Measurements from ENCODE around the gene BHLHE41.
A peak's percentile ranks its signal among the peaks of the same experiment; 100 is the strongest.

BHLHE41 gene

GRCh38 chr12:26156201-26156871, 31.5 kb upstream of the BHLHE41 start:
- no peak overlapping the region for H3K27ac ChIP-seq (ENCODE audit: low read depth, low read length)
- H3K4me1 ChIP-seq (ENCODE audit: control insufficient read depth in 5 of 5, insufficient read depth in 5 of 5, low read length in 5 of 5) = peaks cover 0 to 6% (median 3%) of the 10 kb centered on the region in 5 donors
- H3K9ac ChIP-seq (ENCODE audit: low read length in 5 of 5) = no peak overlapping the region
- H3K9me3 ChIP-seq (ENCODE audit: control insufficient read depth in 5 of 5, low read length in 5 of 5) = no peaks in the 10 kb centered on the region
- no peaks in the 10 kb centered on the region for H3K36me3 ChIP-seq (ENCODE audit: control insufficient read depth in 5 of 5, insufficient read depth in 5 of 5, low read length in 5 of 5)
- H3K27me3 ChIP-seq (ENCODE audit: control insufficient read depth in 5 of 5, insufficient read depth in 4 of 5, low read length in 5 of 5) = no peaks in the 10 kb centered on the region
- H3K4me3 ChIP-seq (ENCODE audit: low read depth in 1 of 5, low read length in 5 of 5) = no peak overlapping the region

GRCh38 chr12:26153421-26154154, 28.8 kb upstream of the BHLHE41 start:
- peaks cover 0 to 16% (median 7%) of the 10 kb centered on the region in 5 donors for H3K4me1 ChIP-seq (ENCODE audit: control insufficient read depth in 5 of 5, insufficient read depth in 5 of 5, low read length in 5 of 5)
- H3K36me3 ChIP-seq (ENCODE audit: control insufficient read depth in 5 of 5, insufficient read depth in 5 of 5, low read length in 5 of 5) = no peaks in the 10 kb centered on the region
- no peak overlapping the region for H3K4me3 ChIP-seq (ENCODE audit: low read depth in 1 of 5, low read length in 5 of 5)
- no peak overlapping the region for H3K27ac ChIP-seq (ENCODE audit: low read depth, low read length)
- no peak overlapping the region for H3K9ac ChIP-seq (ENCODE audit: low read length in 5 of 5)
- H3K9me3 ChIP-seq (ENCODE audit: control insufficient read depth in 5 of 5, low read length in 5 of 5) = no peaks in the 10 kb centered on the region
- H3K27me3 ChIP-seq (ENCODE audit: control insufficient read depth in 5 of 5, insufficient read depth in 4 of 5, low read length in 5 of 5) = no peaks in the 10 kb centered on the region

- no peak overlapping the region for H3K27ac ChIP-seq (ENCODE audit: low read depth, low read length)
- peaks cover 0 to 16% (median 7%) of the 10 kb centered on the region in 5 donors for H3K4me1 ChIP-seq (ENCODE audit: control insufficient read depth in 5 of 5, insufficient read depth in 5 of 5, low read length in 5 of 5)
- no peaks in the 10 kb centered on the region for H3K9me3 ChIP-seq (ENCODE audit: control insufficient read depth in 5 of 5, low read length in 5 of 5)
- no peak overlapping the region for H3K9ac ChIP-seq (ENCODE audit: low read length in 5 of 5)
- no peak overlapping the region for H3K4me3 ChIP-seq (ENCODE audit: low read depth in 1 of 5, low read length in 5 of 5)
- no peaks in the 10 kb centered on the region for H3K27me3 ChIP-seq (ENCODE audit: control insufficient read depth in 5 of 5, insufficient read depth in 4 of 5, low read length in 5 of 5)
- H3K36me3 ChIP-seq (ENCODE audit: control insufficient read depth in 5 of 5, insufficient read depth in 5 of 5, low read length in 5 of 5) = no peaks in the 10 kb centered on the region
Observed at GRCh38 chr12:26152507-26153102, 27.8 kb upstream of the BHLHE41 start.

- peaks cover 0 to 16% (median 7%) of the 10 kb centered on the region in 5 donors for H3K4me1 ChIP-seq (ENCODE audit: control insufficient read depth in 5 of 5, insufficient read depth in 5 of 5, low read length in 5 of 5)
- no peaks in the 10 kb centered on the region for H3K36me3 ChIP-seq (ENCODE audit: control insufficient read depth in 5 of 5, insufficient read depth in 5 of 5, low read length in 5 of 5)
- peak overlapping the region; percentile 72 for H3K27ac ChIP-seq (ENCODE audit: low read depth, low read length)
- H3K9me3 ChIP-seq (ENCODE audit: control insufficient read depth in 5 of 5, low read length in 5 of 5) = no peaks in the 10 kb centered on the region
- no peak overlapping the region for H3K4me3 ChIP-seq (ENCODE audit: low read depth in 1 of 5, low read length in 5 of 5)
- H3K9ac ChIP-seq (ENCODE audit: low read length in 5 of 5) = peak overlapping the region in 2 of 5 donors; percentile 23 to 54
- no peaks in the 10 kb centered on the region for H3K27me3 ChIP-seq (ENCODE audit: control insufficient read depth in 5 of 5, insufficient read depth in 4 of 5, low read length in 5 of 5)
Observed at GRCh38 chr12:26150736-26151450, 26.1 kb upstream of the BHLHE41 start.

GRCh38 chr12:26149968-26150500, 25.2 kb upstream of the BHLHE41 start:
- Histone ChIP-seq H3K36me3 (ENCODE audit: control insufficient read depth in 5 of 5, insufficient read depth in 5 of 5, low read length in 5 of 5) (no peaks in the 10 kb centered on the region), H3K9me3 (ENCODE audit: control insufficient read depth in 5 of 5, low read length in 5 of 5) (no peaks in the 10 kb centered on the region), H3K9ac (ENCODE audit: low read length in 5 of 5) (no peak overlapping the region), H3K27me3 (ENCODE audit: control insufficient read depth in 5 of 5, insufficient read depth in 4 of 5, low read length in 5 of 5) (no peaks in the 10 kb centered on the region), H3K27ac (ENCODE audit: low read depth, low read length) (no peak overlapping the region), H3K4me1 (ENCODE audit: control insufficient read depth in 5 of 5, insufficient read depth in 5 of 5, low read length in 5 of 5) (peaks cover 0 to 16% (median 7%) of the 10 kb centered on the region in 5 donors), H3K4me3 (ENCODE audit: low read depth in 1 of 5, low read length in 5 of 5) (no peak overlapping the region)

- Histone ChIP-seq H3K27ac (ENCODE audit: low read depth, low read length) (no peak overlapping the region), H3K9me3 (ENCODE audit: control insufficient read depth in 5 of 5, low read length in 5 of 5) (no peaks in the 10 kb centered on the region), H3K9ac (ENCODE audit: low read length in 5 of 5) (no peak overlapping the region), H3K4me1 (ENCODE audit: control insufficient read depth in 5 of 5, insufficient read depth in 5 of 5, low read length in 5 of 5) (peaks cover 0 to 16% (median 7%) of the 10 kb centered on the region in 5 donors), H3K36me3 (ENCODE audit: control insufficient read depth in 5 of 5, insufficient read depth in 5 of 5, low read length in 5 of 5) (no peaks in the 10 kb centered on the region), H3K4me3 (ENCODE audit: low read depth in 1 of 5, low read length in 5 of 5) (no peak overlapping the region), H3K27me3 (ENCODE audit: control insufficient read depth in 5 of 5, insufficient read depth in 4 of 5, low read length in 5 of 5) (no peaks in the 10 kb centered on the region)
Observed at GRCh38 chr12:26148291-26148690, 23.5 kb upstream of the BHLHE41 start.

GRCh38 chr12:26143291-26143690, 18.5 kb upstream of the BHLHE41 start:
- H3K27ac ChIP-seq (ENCODE audit: low read depth, low read length) = no peak overlapping the region
- no peaks in the 10 kb centered on the region for H3K9me3 ChIP-seq (ENCODE audit: control insufficient read depth in 5 of 5, low read length in 5 of 5)
- H3K9ac ChIP-seq (ENCODE audit: low read length in 5 of 5) = no peak overlapping the region
- no peaks in the 10 kb centered on the region for H3K36me3 ChIP-seq (ENCODE audit: control insufficient read depth in 5 of 5, insufficient read depth in 5 of 5, low read length in 5 of 5)
- H3K4me1 ChIP-seq (ENCODE audit: control insufficient read depth in 5 of 5, insufficient read depth in 5 of 5, low read length in 5 of 5) = no peaks in the 10 kb centered on the region
- no peaks in the 10 kb centered on the region for H3K27me3 ChIP-seq (ENCODE audit: control insufficient read depth in 5 of 5, insufficient read depth in 4 of 5, low read length in 5 of 5)
- no peak overlapping the region for H3K4me3 ChIP-seq (ENCODE audit: low read depth in 1 of 5, low read length in 5 of 5)

- no peaks in the 10 kb centered on the region for H3K36me3 ChIP-seq (ENCODE audit: control insufficient read depth in 5 of 5, insufficient read depth in 5 of 5, low read length in 5 of 5)
- no peaks in the 10 kb centered on the region for H3K4me1 ChIP-seq (ENCODE audit: control insufficient read depth in 5 of 5, insufficient read depth in 5 of 5, low read length in 5 of 5)
- no peak overlapping the region for H3K9ac ChIP-seq (ENCODE audit: low read length in 5 of 5)
- H3K9me3 ChIP-seq (ENCODE audit: control insufficient read depth in 5 of 5, low read length in 5 of 5) = no peaks in the 10 kb centered on the region
- no peak overlapping the region for H3K27ac ChIP-seq (ENCODE audit: low read depth, low read length)
- no peak overlapping the region for H3K4me3 ChIP-seq (ENCODE audit: low read depth in 1 of 5, low read length in 5 of 5)
- no peaks in the 10 kb centered on the region for H3K27me3 ChIP-seq (ENCODE audit: control insufficient read depth in 5 of 5, insufficient read depth in 4 of 5, low read length in 5 of 5)
Observed at GRCh38 chr12:26138860-26139259, 14.0 kb upstream of the BHLHE41 start.

GRCh38 chr12:26136688-26137087, 11.9 kb upstream of the BHLHE41 start:
- Histone ChIP-seq H3K9ac (ENCODE audit: low read length in 5 of 5) (no peak overlapping the region), H3K4me1 (ENCODE audit: control insufficient read depth in 5 of 5, insufficient read depth in 5 of 5, low read length in 5 of 5) (no peaks in the 10 kb centered on the region), H3K36me3 (ENCODE audit: control insufficient read depth in 5 of 5, insufficient read depth in 5 of 5, low read length in 5 of 5) (no peaks in the 10 kb centered on the region), H3K27ac (ENCODE audit: low read depth, low read length) (no peak overlapping the region), H3K9me3 (ENCODE audit: control insufficient read depth in 5 of 5, low read length in 5 of 5) (no peaks in the 10 kb centered on the region), H3K4me3 (ENCODE audit: low read depth in 1 of 5, low read length in 5 of 5) (no peak overlapping the region), H3K27me3 (ENCODE audit: control insufficient read depth in 5 of 5, insufficient read depth in 4 of 5, low read length in 5 of 5) (no peaks in the 10 kb centered on the region)
